Uterus (tissue), 2 donors: ENCODE results near the gene USP37.

Source experiments
- CTCF ChIP-seq, 4 experiments: fragments of 200-600 bp in 2 of 4; fragments of 450-650 bp in 2 of 4; sonication (generic) in 2 of 4; IDR thresholded peaks; one replicate each; pipeline ENCODE4 v1.5.1; 2016 to 2019; ENCODE audit warnings: antibody characterized with exemption in 4 of 4, mild to moderate bottlenecking in 2 of 4, moderate library complexity in 1 of 4
- POLR2A ChIP-seq, 2 donors: fragments of 450-650 bp; IDR thresholded peaks; one replicate each; pipeline ENCODE4 v1.6.1; 2016; ENCODE audit warnings: antibody characterized with exemption in 2 of 2, mild to moderate bottlenecking in 1 of 2, moderate library complexity in 1 of 2

GRCh38 chr2:218400930-218401881 is 166.9 kb downstream of the USP37 start:
- TF ChIP-seq CTCF (IDR thresholded peaks at IDR 0.05) (no peak), POLR2A (IDR thresholded peaks at IDR 0.05) (no peak)
